LNCaP clone FGC (cell line): ENCODE measurements around the gene SECISBP2.

ENCODE experiments used
- DNase-seq: peaks from one replicate; pipeline ENCODE4 v3.0.0-alpha.2; 2011; ENCODE audit warnings: low read depth
- H3K4me3 ChIP-seq: 2 replicates; pipeline ENCODE4 v1.5.1; 2011; ENCODE audit warnings: mild to moderate bottlenecking, low read depth, low read length, control low read depth
- TF ChIP-seq, protein P1 (sequence below): IDR thresholded peaks from 2 replicates; pipeline ENCODE4 v1.5.1; 2012; ENCODE audit warnings: mild to moderate bottlenecking; ENCODE audit not compliant: control insufficient read depth, insufficient read depth; ENCODE audit errors: extremely low read depth

Gene SECISBP2

DNA sequence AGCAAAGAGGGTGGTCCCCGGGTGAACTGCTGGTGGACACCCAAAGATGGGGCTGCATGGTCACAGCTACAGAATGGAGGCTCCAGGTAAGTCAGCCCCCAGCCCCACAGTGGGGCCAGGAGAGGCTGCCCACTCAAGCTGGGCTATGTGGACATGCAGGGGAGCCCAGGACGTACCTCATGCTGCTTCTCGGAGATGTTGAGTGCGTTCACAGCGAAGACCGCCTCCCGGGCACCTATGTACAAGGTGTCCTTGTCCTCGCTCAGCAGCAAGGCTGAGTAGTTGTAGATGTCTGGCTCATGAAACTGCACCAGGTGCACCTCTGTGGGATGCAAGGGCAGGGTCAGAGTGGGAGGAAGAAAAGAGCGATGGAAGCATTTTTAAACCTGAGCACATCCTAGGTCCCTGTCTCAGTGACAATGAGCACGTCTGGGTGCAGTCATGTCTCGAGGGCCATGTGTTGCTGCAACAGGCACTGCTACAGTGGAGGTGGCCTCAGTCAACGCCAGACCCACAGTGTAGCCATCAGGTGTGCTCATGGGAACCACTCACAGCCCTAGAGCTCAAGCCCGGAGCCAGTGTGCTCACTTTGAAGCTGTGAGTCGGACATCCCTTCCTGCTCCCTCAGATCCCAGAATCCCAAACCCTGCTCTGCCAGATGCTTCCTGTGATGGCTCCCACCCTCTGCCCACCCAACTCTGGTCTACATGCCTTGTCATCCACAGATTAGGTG lies 84.6 kb downstream of the SECISBP2 start:
- TF ChIP-seq, protein P1, sequence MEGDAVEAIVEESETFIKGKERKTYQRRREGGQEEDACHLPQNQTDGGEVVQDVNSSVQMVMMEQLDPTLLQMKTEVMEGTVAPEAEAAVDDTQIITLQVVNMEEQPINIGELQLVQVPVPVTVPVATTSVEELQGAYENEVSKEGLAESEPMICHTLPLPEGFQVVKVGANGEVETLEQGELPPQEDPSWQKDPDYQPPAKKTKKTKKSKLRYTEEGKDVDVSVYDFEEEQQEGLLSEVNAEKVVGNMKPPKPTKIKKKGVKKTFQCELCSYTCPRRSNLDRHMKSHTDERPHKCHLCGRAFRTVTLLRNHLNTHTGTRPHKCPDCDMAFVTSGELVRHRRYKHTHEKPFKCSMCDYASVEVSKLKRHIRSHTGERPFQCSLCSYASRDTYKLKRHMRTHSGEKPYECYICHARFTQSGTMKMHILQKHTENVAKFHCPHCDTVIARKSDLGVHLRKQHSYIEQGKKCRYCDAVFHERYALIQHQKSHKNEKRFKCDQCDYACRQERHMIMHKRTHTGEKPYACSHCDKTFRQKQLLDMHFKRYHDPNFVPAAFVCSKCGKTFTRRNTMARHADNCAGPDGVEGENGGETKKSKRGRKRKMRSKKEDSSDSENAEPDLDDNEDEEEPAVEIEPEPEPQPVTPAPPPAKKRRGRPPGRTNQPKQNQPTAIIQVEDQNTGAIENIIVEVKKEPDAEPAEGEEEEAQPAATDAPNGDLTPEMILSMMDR = no peak
- no peak for DNase-seq
- no peak overlapping the region for H3K4me3 ChIP-seq

DNA sequence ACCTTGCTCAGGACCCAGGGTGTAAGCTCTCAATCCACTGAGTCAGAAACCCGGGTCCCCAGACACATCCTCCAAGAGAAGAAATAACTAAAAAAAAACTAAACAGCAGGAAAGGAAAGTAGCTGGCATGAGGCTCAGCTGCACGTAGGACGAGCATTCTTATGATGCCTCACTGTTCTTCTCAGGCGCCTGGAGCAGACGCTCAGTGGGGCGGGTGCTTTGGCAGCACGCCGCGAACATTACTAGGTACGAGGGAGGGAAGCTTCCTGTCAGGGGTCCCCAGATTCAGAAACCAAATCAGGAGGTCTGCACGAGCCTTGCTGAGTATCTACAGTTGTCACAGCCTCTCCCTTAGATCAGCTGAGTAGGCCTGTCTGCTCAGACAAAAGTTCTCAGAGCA lies 85.8 kb downstream of the SECISBP2 start:
- TF ChIP-seq, protein P1 = no peak
- no peak overlapping the region for H3K4me3 ChIP-seq
- no peak for DNase-seq

DNA sequence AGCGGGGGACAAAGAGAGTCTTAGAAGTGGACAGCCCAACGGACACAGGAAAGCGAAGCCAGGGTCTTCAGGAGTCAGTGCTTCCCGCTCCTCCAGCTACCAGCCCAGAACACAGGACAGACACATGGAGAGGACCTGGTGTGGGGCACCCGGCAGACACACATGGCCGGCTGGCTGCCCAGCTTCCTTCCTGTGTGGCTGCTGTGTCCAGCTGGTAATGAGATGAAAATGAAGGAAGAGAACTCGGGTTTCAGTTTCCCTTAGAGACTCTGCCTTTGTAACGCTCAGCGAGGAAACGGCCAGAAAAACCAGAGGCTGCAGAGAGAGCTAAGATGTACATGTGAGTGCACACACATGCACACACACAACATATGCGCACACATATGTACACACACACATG lies 87.5 kb downstream of the SECISBP2 start:
- no peak overlapping the region for H3K4me3 ChIP-seq
- TF ChIP-seq, protein P1 = no peak
- no peak for DNase-seq

DNA sequence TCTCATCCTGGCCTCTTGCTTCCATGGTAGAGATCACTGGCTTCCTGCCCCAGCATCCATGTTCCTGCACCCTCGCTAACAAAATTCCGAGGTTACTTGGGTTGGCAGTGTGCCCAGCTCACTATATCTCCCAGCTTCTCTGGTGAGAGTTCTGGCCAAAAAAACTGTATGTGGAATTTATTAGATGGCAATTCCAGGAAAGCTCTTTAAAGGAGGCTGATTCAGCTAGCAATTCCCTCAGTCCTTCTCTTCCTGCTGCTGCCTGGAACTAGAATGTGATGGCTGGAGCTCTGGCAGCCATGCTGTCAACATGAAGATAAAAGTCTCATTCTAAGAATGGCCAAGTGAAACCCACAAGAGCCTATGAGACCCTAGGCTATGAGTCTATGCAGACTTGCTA lies 88.8 kb downstream of the SECISBP2 start:
- no peak overlapping the region for H3K4me3 ChIP-seq
- TF ChIP-seq, protein P1 = no peak
- no peak for DNase-seq

DNA sequence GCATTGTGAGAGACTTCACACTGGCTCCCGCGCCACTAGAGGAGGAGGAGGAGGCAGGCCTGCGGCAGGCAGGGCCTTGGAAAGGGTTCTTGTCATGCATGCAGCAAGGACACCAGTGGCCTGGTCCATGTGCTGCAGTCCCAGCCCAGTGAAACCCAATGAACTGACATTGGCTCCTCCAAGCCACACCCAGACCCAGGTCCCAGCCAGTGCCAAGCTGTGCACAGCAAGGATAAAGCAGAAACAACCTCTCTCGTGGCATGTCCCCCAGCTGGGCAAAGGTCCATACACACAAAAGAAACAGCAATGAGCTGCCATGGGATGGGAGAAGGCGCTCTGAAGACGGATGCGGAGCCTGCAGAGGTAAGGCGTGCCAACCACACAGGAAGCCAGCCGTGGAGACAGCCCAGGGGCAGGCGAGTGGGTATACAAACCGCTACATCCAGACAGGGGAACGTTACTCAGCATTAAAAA lies 90.4 kb downstream of the SECISBP2 start:
- no peak overlapping the region for H3K4me3 ChIP-seq
- TF ChIP-seq, protein P1 = no peak
- DNase-seq = no peak
